M059J (cell line): ENCODE results near the gene AMER3. TPM values are rescaled to one million over a fixed set of nuclear protein-coding genes. Genes with fewer than 3 reads are reported as not detected.

Experiments
- total RNA-seq: library from RNA; depleted of rRNA; stranded (reverse); fragments of >200 nt; shearing (Covaris generic); gene quantifications from 2 replicates; pipeline ENCODE4 v1.2.3, GENCODE V29; 2014; rRNA removed

AMER3 gene
- total RNA-seq, 1 experiment from 2014 or later = not detected

Other genes with a start within 250 kb of the AMER3 start
- 0.02 TPM in 1 of 2 replicates, not detected in the other for gene POTEI, start 246.2 kb upstream of the AMER3 start, total RNA-seq
- gene CFC1B, start 234.3 kb upstream of the AMER3 start, total RNA-seq = not detected in 2 replicates
- not detected in 2 replicates for gene CFC1, start 156.0 kb upstream of the AMER3 start, total RNA-seq
- gene POTEJ, start 144.1 kb upstream of the AMER3 start, total RNA-seq = not detected in 2 replicates
- not detected in 2 replicates for gene GPR148, start 26.5 kb upstream of the AMER3 start, total RNA-seq
- gene ARHGEF4, start 81.4 kb downstream of the AMER3 start, total RNA-seq = 0.10 TPM in 1 of 2 replicates, not detected in the other